GM15510 (cell line): ENCODE results near the gene TXNRD3.

Experiments used
- POLR2A ChIP-seq: IDR thresholded peaks from 3 replicates; pipeline ENCODE4 v1.6.1; 2011; ENCODE audit warnings: borderline replicate concordance; ENCODE audit not compliant: insufficient read length; ENCODE audit errors: extremely low read depth

TXNRD3 gene

GRCh38 chr3:126664591-126665214, 9.8 kb upstream of the TXNRD3 start:
- TF ChIP-seq POLR2A, result no peak

DNA sequence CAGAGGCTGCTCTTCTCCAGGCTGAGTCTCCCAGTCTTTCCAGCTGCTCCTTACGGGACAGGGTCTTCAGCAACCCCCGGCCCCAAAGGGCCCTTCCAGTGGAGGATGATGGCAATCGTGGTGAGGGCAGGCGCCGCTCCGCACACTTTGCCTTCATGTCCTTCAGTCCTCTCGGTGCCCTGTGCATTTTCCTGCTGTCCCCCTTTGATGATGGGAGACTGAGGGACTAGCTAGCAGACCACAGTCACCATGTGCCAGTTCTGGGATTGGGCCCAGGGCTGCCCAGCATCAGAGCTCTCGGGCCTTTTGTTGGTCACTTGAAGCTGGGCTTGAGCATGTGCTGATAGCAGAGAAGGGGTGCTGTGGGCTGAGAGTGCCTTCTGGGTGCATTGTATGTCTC, 8.8 kb upstream of the TXNRD3 start:
- TF ChIP-seq POLR2A, result no peak

- TF ChIP-seq POLR2A, result no peak
Observed at GRCh38 chr3:126663257-126663656, 8.3 kb upstream of the TXNRD3 start.

- no peak for TF ChIP-seq POLR2A
Observed at GRCh38 chr3:126661532-126662364, 6.8 kb upstream of the TXNRD3 start.

- no peak for TF ChIP-seq POLR2A
Observed at GRCh38 chr3:126659915-126660886, 5.3 kb upstream of the TXNRD3 start.

GRCh38 chr3:126658584-126658983, 3.7 kb upstream of the TXNRD3 start:
- TF ChIP-seq POLR2A, result no peak

GRCh38 chr3:126657901-126658300, 3.0 kb upstream of the TXNRD3 start:
- TF ChIP-seq POLR2A, result no peak

DNA sequence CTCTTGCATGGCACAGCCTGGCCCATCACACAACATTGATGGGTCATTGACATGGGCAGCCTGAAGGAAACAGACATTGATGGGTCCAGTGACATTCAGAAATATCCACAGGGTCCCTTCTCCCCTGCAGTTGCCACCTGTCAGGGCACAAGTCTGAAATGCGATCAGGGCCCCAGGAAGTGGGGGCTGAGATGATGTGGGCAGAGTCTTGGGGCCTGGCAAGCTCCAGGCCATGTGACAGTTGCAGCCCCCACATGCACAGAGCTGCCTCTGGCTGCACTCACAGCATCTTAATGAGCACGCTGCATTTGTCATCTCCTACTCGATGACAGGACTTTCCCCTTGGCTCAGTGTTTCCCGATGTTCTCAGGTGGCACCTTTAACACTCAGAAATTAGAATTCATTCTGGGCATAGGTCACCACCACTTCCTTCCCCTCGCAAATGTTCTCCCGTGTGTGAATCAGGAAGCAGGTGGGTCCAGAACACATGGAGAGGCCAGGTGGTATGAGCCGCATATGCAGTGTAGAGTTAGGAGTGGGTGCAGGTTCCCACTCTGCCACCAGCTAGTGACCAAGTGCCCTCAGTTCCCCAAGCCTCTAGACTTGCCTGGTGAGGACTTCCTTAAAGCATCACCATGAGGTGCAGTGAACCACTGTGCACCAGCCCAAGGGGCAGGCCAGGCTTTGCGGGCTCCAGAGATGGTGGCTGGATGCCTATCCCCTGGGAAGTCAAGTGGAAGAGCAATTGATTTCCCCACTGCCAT, 1.6 kb upstream of the TXNRD3 start:
- TF ChIP-seq POLR2A, result no peak

DNA sequence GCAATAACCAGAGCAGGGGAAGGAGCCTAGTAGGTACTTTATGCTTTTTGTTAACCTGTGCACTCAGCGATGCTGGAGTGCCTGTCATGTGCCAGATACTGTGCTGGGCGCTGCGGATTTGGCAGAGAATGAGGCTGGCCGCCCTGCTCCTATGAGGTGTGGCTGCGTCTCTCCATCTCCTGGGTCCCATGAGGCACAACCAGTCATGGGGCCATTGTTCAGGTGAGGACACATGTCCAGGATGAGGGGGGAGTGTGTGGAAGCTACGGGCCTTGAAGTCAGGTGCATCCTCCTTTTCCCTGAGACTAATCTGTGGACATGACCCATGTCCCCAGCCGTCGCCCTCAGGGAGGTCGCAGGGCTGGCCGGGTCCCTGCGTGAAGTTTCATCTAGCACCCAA, 963 bp upstream of the TXNRD3 start:
- no peak for TF ChIP-seq POLR2A

DNA sequence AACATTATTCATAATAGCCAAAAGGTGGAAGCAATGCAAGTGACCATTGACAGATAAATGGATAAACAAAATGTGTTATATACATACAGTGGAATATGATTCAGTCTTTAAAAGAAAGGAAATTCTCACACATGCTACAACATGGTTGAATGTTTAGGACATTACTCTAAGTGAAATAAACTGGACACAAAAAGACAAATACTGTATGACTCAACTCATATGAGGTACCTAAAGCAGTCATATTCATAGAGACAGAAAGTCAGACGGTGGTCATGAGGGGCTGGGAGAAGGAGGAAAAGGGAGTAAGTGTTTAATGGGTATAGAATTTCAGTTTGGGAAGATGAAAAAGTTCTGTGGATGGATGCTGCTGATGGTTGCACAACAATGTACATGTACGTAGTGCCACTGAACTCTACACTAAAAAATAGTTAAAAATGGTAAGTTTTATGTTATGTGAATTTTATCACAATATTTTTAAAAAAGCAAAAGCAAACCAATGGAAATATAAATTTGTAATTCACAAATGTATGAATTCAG, 5.3 kb downstream of the TXNRD3 start:
- no peak for TF ChIP-seq POLR2A

DNA sequence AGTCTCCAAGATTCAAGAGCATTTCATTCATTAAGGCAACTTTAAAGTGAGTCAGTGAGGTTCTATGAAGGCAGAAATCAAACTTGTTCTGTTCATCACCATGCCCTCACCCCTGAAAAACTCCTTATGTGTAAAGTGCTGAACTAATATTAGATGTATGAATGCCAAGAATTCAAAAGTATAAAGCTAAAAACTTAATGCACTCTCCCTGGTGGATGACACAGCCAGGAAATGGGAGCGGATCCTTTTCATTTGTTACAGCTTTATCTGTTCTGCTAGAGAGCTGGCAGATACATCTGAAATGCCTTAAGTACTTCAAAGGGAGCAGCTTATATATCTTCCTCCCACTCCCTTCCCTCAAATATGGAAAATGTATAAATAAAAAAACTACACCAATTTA, 8.2 kb downstream of the TXNRD3 start:
- no peak for TF ChIP-seq POLR2A

- TF ChIP-seq POLR2A, result no peak
Observed at GRCh38 chr3:126644615-126645014, 10.3 kb downstream of the TXNRD3 start.

DNA sequence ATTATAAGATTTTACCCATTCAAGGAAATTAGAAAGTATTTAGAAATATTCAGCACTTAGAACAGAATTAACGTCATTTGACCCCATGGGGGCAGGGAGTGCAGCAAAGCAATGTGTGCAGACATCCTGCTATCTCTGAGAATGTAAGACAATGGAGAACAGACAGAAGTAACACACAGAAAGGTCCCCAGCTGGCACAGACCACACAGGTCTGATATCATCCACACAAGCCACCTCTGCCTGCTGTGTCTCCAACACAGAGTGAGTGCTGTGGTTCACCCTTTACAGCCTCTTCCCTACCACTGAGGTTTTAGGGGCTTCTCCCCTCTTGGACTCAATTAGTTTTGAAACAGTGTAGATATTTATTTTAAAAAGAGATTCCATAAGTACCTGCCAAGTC, 16.1 kb downstream of the TXNRD3 start:
- TF ChIP-seq POLR2A, result no peak

DNA sequence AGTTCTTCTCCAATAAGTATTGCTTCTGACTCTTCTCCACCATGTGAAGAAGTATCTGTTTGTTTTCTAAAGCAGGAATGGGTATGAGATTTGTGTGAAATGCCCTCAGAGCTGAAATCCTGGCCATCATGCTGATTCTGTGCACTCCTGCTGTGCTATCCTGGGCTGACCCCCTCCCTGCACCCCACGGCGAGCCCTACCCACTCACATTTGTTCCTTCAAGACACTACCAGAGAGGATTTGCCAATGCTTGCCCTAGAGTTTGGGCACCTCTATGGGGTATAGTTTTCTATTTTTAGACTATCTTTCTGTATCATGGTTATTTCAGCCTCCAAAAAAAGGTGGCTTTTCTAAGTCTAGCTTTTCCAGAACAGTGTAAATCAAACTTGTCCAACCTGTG, 18.5 kb downstream of the TXNRD3 start:
- TF ChIP-seq POLR2A, result no peak
